GM18873 (cell line): ENCODE measurements around the gene CRIM1.

Experiments
- ATAC-seq: cut with Tn5 transposase; IDR thresholded peaks from one replicate; pipeline ENCODE4 v1.9.1; 2021; ENCODE audit warnings: mild to moderate bottlenecking, moderate library complexity, moderate number of reproducible peaks; ENCODE audit not compliant: unreplicated experiment, low FRiP score

The CRIM1 gene

DNA sequence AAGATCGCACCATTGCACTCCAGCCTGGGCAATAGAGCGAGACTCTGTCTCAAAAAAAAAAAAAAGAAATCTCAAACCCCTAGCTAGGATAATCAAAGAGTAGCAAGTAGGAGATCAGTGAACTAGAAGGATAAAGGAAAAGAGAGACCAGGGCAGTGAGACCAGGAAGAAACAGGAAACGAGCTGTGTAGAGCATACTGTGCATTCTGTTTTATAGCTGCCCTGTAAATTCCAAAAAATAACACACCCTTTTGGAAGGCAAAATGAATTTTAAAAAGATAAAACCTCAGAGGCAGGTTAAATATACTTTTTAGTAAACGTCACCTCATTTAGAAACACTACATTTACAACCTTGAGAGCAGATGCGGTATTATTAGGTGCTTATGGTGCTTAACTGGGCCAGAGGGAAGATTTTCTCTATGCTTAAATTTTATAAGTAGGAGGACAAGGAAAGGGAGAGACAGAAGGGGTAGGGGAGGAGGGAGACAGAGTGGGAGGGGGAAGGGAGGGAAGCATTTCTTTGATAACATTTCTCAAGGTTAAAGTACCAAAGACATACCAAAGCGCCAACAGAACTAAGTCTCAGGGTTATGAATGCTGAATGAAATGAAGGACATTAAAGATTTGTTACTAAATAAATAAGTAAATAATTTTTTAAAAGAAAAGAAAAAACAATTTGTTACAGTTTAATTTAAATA lies 212.3 kb downstream of the CRIM1 start:
- ATAC-seq = no peak

GRCh38 chr2:36568516-36569246 lies 213.1 kb downstream of the CRIM1 start:
- no peak for ATAC-seq

DNA sequence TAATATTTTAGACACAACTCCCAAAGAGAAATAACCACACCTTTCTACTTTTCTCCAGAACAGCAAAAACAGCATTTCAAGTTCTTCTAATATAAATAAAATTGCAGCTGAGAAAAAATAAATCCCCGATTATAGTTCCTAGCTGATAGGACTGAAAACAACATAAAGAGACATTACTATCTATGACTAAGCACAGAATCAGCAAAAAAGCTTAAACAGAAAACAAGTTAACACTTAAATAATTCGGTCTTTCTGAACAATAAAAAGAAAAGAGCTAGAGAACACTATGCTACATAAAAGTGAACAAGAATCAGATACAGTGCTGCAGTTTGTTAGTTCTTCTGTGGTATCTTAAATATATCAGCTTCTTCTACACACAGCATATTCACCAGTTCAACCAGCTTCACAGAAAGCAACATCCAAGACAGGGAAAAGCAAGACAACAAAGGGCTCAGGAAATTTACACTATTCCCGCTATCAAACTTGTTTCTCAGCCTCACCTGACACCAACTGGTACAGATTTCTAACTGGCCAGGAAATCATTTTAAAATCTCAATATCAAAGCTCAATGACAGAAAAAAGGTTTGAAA lies 213.8 kb downstream of the CRIM1 start:
- ATAC-seq = no peak

DNA sequence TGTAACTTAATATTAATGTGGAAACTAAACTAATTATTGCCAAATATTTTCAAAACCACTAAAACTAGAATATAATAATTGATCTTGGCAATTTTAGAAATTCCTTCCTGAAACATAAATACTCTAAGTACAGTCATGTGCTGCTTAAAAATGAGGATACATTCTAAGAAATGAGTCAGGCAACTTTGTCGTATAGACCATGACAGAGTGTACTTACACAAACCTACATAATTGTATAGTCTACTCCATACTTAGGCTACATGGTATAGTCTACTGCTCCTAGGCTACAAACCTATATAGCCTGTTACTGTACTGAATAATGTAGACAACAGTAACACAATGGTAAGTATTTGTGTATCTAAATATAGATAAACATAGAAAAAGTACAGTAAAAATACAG lies 214.8 kb downstream of the CRIM1 start:
- no peak for ATAC-seq

GRCh38 chr2:36572054-36572718 lies 216.6 kb downstream of the CRIM1 start:
- no peak for ATAC-seq

DNA sequence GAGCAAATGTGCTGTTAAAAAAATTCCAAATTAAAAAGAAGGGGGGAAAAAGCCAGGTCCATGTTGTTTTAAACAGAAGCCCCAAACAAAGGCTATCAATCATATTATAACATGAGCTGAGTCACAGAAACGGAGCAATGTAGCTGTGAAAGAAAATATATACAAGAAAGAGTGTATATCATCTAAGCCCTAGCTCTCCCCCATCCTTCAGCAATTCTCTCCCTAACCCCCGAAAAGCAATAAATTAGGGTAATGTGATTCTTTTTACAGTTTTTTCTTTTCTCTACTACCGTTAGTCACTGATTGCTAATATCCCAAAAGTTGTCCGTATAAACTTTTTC lies 217.1 kb downstream of the CRIM1 start:
- no peak for ATAC-seq

GRCh38 chr2:36573165-36573564 lies 217.6 kb downstream of the CRIM1 start:
- no peak for ATAC-seq

DNA sequence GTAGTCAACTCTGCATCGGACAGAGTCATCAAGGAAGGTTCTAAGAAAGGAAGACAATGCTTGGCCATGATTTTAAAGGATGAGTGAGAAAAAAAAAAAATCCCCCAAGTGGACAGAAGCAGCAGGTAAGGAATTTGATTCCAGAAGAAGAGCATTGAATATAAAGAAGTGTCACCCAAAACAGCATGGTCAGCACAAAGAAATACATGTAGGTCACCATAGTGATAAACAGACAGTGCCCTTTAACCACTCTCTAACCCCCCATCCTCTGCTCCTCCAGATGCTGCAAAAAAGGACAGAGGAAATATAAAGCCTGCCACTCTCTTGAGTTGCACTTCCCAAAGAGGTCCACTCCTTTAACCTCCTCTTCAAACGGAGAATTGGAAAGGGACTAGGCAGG lies 219.0 kb downstream of the CRIM1 start:
- ATAC-seq = no peak

DNA sequence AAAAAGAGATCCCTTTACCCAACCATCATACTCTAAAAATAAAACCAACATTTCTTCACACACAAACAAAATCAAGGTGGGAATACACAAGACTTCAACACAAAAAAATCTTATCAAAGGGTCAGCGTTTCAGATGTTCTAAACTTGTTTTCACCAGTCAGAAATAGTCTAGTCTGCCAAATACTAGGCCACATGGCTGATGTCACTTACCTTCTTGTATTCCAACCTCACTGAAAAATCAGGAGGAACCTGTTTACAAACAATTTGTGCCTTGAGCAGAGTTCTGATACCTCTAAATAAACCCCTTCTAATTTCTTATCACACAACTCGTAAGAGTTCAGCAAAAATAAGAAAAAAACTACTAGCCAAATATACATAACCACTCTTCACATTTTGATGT lies 222.3 kb downstream of the CRIM1 start:
- no peak for ATAC-seq

DNA sequence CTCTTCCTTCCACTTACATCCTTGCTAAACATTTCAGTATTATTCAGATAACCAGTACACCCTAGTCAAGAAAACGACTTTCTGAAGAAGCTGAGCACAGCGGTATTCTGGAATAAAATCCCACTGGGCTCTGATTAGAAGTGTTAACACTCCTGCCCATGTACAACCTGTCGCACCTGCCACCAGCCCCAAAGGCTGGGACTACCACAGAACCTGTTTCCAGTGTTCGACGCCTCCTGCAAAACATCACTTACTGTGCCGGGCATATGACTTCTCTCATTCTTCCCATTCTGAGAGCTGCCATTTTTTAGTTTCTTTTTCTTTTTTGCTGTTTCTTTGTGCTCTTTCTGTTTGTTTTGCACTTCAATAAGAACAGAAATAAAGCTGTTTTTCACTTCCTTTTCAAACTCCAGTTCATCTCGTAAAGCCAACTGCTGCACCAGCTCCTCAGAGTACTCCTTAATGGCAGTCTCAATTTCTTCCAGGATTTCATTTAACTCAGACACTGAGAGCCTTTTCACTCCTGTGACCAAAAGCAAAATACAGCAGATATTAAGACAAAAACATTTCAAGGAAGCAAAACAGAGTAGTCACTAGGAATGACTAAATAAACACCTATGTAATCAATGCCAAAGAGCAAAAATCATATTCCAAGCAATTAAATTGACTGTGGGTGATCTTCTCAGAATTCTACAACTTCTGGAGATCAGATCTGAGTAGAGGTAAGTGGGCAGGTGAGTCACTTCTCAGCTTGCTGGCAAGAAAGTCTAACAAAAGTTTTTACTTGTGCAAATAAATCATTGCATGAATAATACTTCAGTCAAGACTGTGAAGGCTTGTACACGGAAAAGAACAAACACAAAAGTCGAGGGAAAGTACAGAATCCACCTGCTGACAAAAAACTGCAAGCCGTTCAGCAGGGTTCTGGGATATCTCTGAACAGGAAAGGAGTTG lies 223.0 kb downstream of the CRIM1 start:
- no peak for ATAC-seq

- no peak for ATAC-seq
Measured at GRCh38 chr2:36579297-36579664, 223.7 kb downstream of the CRIM1 start.

DNA sequence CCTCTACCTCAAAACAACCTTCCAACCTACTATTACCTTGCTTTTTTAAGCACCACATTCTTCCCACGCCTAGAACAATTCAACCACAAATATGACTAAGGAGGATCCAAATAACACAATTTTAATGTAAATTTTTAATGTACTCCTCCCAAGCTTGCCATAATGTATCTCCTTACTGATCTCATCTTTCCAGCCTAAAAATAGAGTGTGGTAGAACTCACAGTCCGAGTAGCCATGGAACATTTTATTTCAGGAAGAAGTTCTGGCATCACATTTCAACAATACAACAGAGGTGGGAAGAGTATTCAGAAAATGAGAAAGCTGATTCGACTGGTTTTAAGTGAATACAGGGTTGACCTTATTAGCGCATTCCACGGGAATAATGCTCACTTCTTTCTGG lies 227.0 kb downstream of the CRIM1 start:
- no peak for ATAC-seq

GRCh38 chr2:36582951-36583350 lies 227.4 kb downstream of the CRIM1 start:
- ATAC-seq = no peak

DNA sequence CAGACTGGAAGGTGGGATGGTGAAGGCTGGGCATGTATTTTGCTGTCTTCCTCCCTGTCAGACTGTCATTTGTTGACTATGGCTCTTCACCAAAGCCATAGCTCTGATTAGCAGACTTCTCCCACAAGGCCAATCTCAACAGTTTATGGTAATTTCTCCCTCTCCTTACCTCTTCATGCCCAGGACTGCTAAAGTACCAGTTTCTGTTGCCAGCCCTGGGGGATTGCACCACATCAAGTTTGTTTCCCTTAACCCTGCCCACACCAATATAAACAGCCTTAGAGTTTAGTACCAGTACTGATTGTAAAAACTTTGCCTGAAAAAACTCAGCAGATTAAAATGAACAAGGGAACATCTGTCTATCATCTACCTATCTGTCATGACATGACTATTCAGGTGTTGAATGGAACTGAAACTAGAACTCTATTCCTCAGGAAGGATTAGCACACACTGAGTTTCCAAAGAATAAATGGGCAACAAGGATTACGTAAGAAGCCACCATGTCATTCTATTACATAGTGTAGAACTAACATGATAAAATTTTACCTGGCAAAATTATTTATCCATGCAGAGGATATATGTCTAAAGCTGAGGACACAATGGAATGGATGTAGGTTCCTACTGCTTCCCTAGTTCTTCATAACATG lies 228.7 kb downstream of the CRIM1 start:
- ATAC-seq = no peak

- no peak for ATAC-seq
Measured at GRCh38 chr2:36586672-36587071, 231.1 kb downstream of the CRIM1 start.

GRCh38 chr2:36587101-36587500 lies 231.5 kb downstream of the CRIM1 start:
- ATAC-seq = no peak

- ATAC-seq = no peak
Measured at GRCh38 chr2:36587556-36587955, 232.0 kb downstream of the CRIM1 start.

DNA sequence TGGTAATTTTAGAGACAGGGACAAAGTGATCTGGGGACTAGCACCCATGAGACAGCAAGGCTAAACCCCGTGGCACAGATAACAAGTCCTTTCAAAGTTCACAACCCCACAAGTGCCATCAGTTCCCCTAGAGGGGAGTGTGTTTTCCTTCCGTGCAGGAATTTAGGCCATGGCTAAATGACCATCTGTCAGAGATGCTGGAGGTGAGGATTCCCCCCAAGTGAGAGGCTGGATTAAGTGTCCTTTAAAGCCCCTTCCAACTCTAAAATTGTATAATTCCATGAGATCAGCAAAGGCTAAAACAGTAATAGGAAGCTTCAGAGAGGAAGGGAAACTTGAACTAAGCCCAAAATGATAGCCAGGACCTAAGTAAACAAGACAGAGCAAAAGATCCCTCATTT lies 233.7 kb downstream of the CRIM1 start:
- ATAC-seq = no peak

- ATAC-seq = no peak
Measured at GRCh38 chr2:36594849-36595248, 239.3 kb downstream of the CRIM1 start.

DNA sequence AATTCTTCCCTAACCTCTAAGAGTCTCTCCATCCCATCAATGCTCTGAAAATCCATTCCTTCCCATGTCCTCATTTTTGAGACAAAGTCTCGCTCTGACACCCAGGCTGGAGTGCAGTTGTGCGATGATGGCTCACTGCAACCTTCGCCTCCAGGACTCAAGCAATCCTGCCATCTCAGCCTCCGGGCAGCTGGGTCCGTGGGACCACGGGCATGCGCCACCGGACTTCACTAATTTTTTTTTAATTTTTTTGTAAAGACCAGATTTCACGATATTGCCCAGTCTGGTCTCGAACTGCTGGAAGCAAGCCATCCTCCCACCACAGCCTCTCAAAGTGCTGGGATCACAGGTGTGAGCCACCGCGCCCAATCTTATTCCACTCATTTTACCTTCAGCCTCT lies 240.8 kb downstream of the CRIM1 start:
- ATAC-seq = no peak
